CD4-positive, alpha-beta T cell treated with Interleukin-4 for 4 hours (primary cell): ENCODE data around the gene ATG101.

ENCODE experiments used
- DNase-seq: peaks from one replicate; pipeline ENCODE4 v3.0.0-alpha.2; 2020

Gene ATG101

GRCh38 chr12:52069327-52070184 lies at the start of gene ATG101:
TSS of gene ATG101 (plus strand) at chr12:52069978. CDS start at chr12:52073651, 3,673 bp downstream.
- DNase-seq = peak; percentile 92

GRCh38 chr12:52020539-52021336 lies 49.0 kb upstream of the ATG101 start:
- DNase-seq = peak; percentile 56

GRCh38 chr12:52022841-52023181 lies 47.0 kb upstream of the ATG101 start:
- peak; percentile 22 for DNase-seq

- peak; percentile 82 for DNase-seq
These were observed 46.4 kb upstream of the ATG101 start for GRCh38 chr12:52023182-52023975.

GRCh38 chr12:52023976-52024688 lies 45.6 kb upstream of the ATG101 start:
- DNase-seq = peak; percentile 46

- DNase-seq = peak; percentile 31
These were observed 44.9 kb upstream of the ATG101 start for GRCh38 chr12:52024845-52025230.

GRCh38 chr12:52026263-52026662 lies 43.5 kb upstream of the ATG101 start:
- no peak for DNase-seq

GRCh38 chr12:52027085-52027843 lies 42.5 kb upstream of the ATG101 start:
- DNase-seq = no peak

GRCh38 chr12:52029685-52030084 lies 40.1 kb upstream of the ATG101 start:
- no peak for DNase-seq

GRCh38 chr12:52032446-52032803 lies 37.4 kb upstream of the ATG101 start:
- DNase-seq = no peak

- peak; percentile 82 for DNase-seq
These were observed 36.9 kb upstream of the ATG101 start for GRCh38 chr12:52032804-52033445.

GRCh38 chr12:52033446-52034140 lies 36.2 kb upstream of the ATG101 start:
- DNase-seq = no peak

- DNase-seq = no peak
These were observed 34.6 kb upstream of the ATG101 start for GRCh38 chr12:52035190-52035589.

- no peak for DNase-seq
These were observed 33.9 kb upstream of the ATG101 start for GRCh38 chr12:52035926-52036325.

GRCh38 chr12:52036587-52037171 lies 33.1 kb upstream of the ATG101 start:
- DNase-seq = peak; percentile 65

GRCh38 chr12:52037248-52037861 lies 32.4 kb upstream of the ATG101 start:
- no peak for DNase-seq

GRCh38 chr12:52038447-52038846 lies 31.3 kb upstream of the ATG101 start:
- DNase-seq = no peak

GRCh38 chr12:52041035-52041434 lies 28.7 kb upstream of the ATG101 start:
- no peak for DNase-seq

GRCh38 chr12:52041695-52042123 lies 28.1 kb upstream of the ATG101 start:
- peak; percentile 64 for DNase-seq
